GM23248 (cell line): ENCODE measurements around the gene GRID2. TPM values are rescaled to one million over a fixed set of nuclear protein-coding genes. Genes with fewer than 3 reads are reported as not detected.

Experiments used
- DNase-seq: peaks from one replicate; pipeline ENCODE4 v3.0.0-alpha.2; 2015
- H2AFZ ChIP-seq: fragments of 200-600 bp; sonication (generic); 2 replicates; pipeline ENCODE4 v1.6.1; 2016; ENCODE audit warnings: antibody characterized with exemption
- H3F3A ChIP-seq: fragments of 200-600 bp; sonication (generic); 2 replicates; pipeline ENCODE4 v1.6.1; 2016; ENCODE audit warnings: mild to moderate bottlenecking, antibody characterized with exemption, mixed run types; ENCODE audit not compliant: insufficient read depth
- H3K27ac ChIP-seq: fragments of 200-600 bp; sonication (generic); 2 replicates; pipeline ENCODE4 v1.5.1; 2016; ENCODE audit warnings: mild to moderate bottlenecking
- H3K27me3 ChIP-seq: fragments of 200-600 bp; sonication (generic); replicated peaks from 2 replicates; pipeline ENCODE4 v1.6.1; 2016; ENCODE audit warnings: mild to moderate bottlenecking; ENCODE audit not compliant: insufficient read depth
- H3K36me3 ChIP-seq: fragments of 200-600 bp; sonication (generic); 2 replicates; pipeline ENCODE4 v1.6.1; 2016; ENCODE audit warnings: low read depth, mild to moderate bottlenecking
- H3K4me1 ChIP-seq: fragments of 200-600 bp; sonication (generic); 2 replicates; pipeline ENCODE4 v1.6.1; 2016; ENCODE audit warnings: mild to moderate bottlenecking; ENCODE audit not compliant: insufficient read depth
- H3K4me2 ChIP-seq: fragments of 200-600 bp; sonication (generic); one replicate; pipeline ENCODE4 v1.6.1; 2016; ENCODE audit warnings: mild to moderate bottlenecking; ENCODE audit not compliant: unreplicated experiment
- H3K4me3 ChIP-seq: fragments of 200-600 bp; sonication (generic); 2 replicates; pipeline ENCODE4 v1.5.1; 2016; ENCODE audit warnings: mild to moderate bottlenecking
- H3K79me2 ChIP-seq: fragments of 200-600 bp; sonication (generic); 2 replicates; pipeline ENCODE4 v1.6.1; 2016; ENCODE audit warnings: mild to moderate bottlenecking; ENCODE audit not compliant: insufficient read depth
- H3K9ac ChIP-seq: fragments of 200-600 bp; sonication (generic); 2 replicates; pipeline ENCODE4 v1.6.1; 2016; ENCODE audit warnings: mild to moderate bottlenecking
- H3K9me2 ChIP-seq: fragments of 200-600 bp; sonication (generic); 2 replicates; pipeline ENCODE4 v1.6.1; 2016; ENCODE audit warnings: mixed run types, mild to moderate bottlenecking, moderate library complexity; ENCODE audit not compliant: insufficient read depth
- H3K9me3 ChIP-seq: fragments of 200-600 bp; sonication (generic); one replicate; pipeline ENCODE4 v1.6.1; 2017; ENCODE audit warnings: low read depth
- H4K20me1 ChIP-seq: fragments of 200-600 bp; sonication (generic); 2 replicates; pipeline ENCODE4 v1.6.0; 2016; ENCODE audit not compliant: insufficient read depth
- EZH2 ChIP-seq: fragments of 200-600 bp; sonication (generic); IDR thresholded peaks from 2 replicates; pipeline ENCODE4 v1.6.1; 2018; ENCODE audit warnings: antibody characterized with exemption, mild to moderate bottlenecking; ENCODE audit not compliant: insufficient read depth, poor library complexity, severe bottlenecking
- EZH2phosphoT487 ChIP-seq: fragments of 200-600 bp; sonication (generic); IDR thresholded peaks from 2 replicates; pipeline ENCODE4 v1.6.1; 2018; ENCODE audit warnings: antibody characterized with exemption, moderate library complexity, mild to moderate bottlenecking, low read depth; ENCODE audit not compliant: insufficient read depth
- WGBS, 2 experiments: methylation state at CpG; one replicate each; pipeline ENCODE4 v1.1.6; 2015 to 2017; ENCODE audit warnings: low lambda C conversion rate in 2 of 2, low coverage in 1 of 2; ENCODE audit errors: missing lambda C conversion rate in 2 of 2; 5-methylcytosine and 5-hydroxymethylcytosine counted together
- in situ Hi-C: fragments of 300-500 bp; cut with MboI; formaldehyde crosslinking; loops from 2 replicates; pipeline ENCODE4 v1.15.0; 2020
- polyA plus RNA-seq: library from polyadenylated mRNA; unstranded; fragments of >200 nt; fragmentation: Nextera tagmentation; extraction: Ambion mirVana; gene quantifications from 2 replicates; pipeline ENCODE4 v1.2.1, GENCODE V29; 2016
- total RNA-seq: library from RNA; depleted of rRNA; stranded (reverse); fragments of >200 nt; shearing (Covaris generic); gene quantifications from 2 replicates; pipeline ENCODE4 v1.2.3, GENCODE V29; 2014

Gene GRID2
- total and polyA plus RNA-seq, 2 experiments from 2014 or later, result not detected

DNA sequence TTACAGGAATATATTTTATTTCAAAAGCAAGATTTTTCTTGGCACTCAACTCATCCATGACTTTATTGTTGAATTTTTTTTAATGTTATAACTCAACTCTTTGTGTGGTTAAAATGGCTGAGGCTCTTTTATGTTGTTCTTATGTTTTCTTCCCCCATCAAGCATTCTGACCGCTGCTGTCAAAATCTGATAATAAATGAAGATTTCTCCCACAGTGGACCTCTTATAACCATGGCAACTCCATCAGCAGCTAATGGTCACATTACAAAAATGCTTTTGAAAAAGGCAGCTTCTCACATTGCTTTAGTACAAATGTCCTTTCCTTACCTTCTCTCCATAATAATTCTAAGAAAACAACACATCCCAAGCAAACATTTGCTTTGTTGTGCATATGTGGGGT lies 1428.7 kb downstream of the GRID2 start:
- H3K4me2 ChIP-seq, result no peak overlapping the region
- H2AFZ ChIP-seq, result no peak overlapping the region

DNA sequence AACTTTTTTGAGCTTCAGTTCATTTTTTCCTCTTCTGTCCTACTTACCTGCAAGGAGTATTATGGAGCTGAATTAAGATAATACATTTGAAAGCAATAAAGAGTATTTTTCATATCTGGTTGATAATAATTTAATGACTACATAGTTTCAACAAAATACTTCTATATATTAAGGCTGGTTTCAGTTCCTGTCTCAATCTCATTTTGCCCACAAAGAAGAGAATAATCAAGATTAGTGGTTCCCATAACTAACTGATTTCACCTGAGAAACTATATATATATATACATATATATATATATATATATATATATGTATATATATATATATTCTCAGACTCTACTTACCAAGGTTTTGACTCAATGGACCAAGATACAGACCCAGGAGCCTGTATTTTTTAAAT lies 1437.1 kb downstream of the GRID2 start:
- no peaks in the 10 kb centered on the region for H3K9me3 ChIP-seq
- no peak overlapping the region for H3K9ac ChIP-seq
- H3K4me3 ChIP-seq, result no peak overlapping the region
- H3K27me3 ChIP-seq, result no peaks in the 10 kb centered on the region
- in situ Hi-C loops, result no loop called here
- H3K79me2 ChIP-seq, result no peaks in the 10 kb centered on the region
- H3K9me2 ChIP-seq, result no peaks in the 10 kb centered on the region
- no peak overlapping the region for H2AFZ ChIP-seq
- H3F3A ChIP-seq, result no peaks in the 10 kb centered on the region
- H3K27ac ChIP-seq, result no peak overlapping the region
- H4K20me1 ChIP-seq, result no peaks in the 10 kb centered on the region
- DNase-seq, result no peak
- no peak overlapping the region for H3K4me2 ChIP-seq
- H3K36me3 ChIP-seq, result no peaks in the 10 kb centered on the region
- H3K4me1 ChIP-seq, result no peaks in the 10 kb centered on the region
- TF ChIP-seq EZH2 (no peak), EZH2phosphoT487 (no peak)

More for the DNA sequence above, 1428.7 kb downstream of the GRID2 start:
- in situ Hi-C loops, result no loop called here
- no peak for DNase-seq
- H3K9me2 ChIP-seq, result no peaks in the 10 kb centered on the region
- H3K27me3 ChIP-seq, result no peaks in the 10 kb centered on the region
- H3K9ac ChIP-seq, result no peak overlapping the region
- TF ChIP-seq EZH2phosphoT487, result no peak
- no peak for TF ChIP-seq EZH2
- H3K4me3 ChIP-seq, result no peak overlapping the region
- WGBS, 2 experiments, result 37 to 50% methylated on average over 1 of the region's 1 CpG
- no peaks in the 10 kb centered on the region for H3K36me3 ChIP-seq
- H3K4me1 ChIP-seq, result no peaks in the 10 kb centered on the region
- H3K27ac ChIP-seq, result no peak overlapping the region
- no peaks in the 10 kb centered on the region for H3K9me3 ChIP-seq
- no peaks in the 10 kb centered on the region for H3K79me2 ChIP-seq
- no peaks in the 10 kb centered on the region for H4K20me1 ChIP-seq
- H3F3A ChIP-seq, result no peaks in the 10 kb centered on the region

DNA sequence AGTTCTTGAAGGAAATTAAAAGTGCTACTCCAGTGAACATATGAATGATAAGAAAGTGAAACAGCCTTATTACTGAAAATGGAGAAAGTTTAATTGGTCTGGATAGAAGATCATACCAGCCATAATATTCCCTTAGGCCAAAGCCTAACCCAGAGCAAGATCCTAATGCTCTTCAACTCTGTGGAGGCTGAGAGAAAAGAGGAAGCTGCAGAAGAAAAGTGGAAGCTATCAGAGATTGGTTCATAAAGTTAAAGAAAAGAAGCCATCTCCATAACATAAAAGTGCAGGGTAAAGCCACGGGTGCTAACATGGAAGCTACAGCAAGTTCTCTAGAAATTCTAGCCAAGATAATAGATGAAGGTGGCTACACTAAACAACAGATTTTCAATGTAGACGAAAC lies 1439.3 kb downstream of the GRID2 start:
- H3F3A ChIP-seq, result no peaks in the 10 kb centered on the region
- H3K4me2 ChIP-seq, result no peak overlapping the region
- H3K36me3 ChIP-seq, result no peaks in the 10 kb centered on the region
- 26 to 28% methylated on average over 2 of the region's 2 CpGs for WGBS, 2 experiments
- no peaks in the 10 kb centered on the region for H3K9me2 ChIP-seq
- TF ChIP-seq EZH2phosphoT487 (no peak), EZH2 (no peak)
- H3K79me2 ChIP-seq, result no peaks in the 10 kb centered on the region
- in situ Hi-C loops, result no loop called here
- no peaks in the 10 kb centered on the region for H3K4me1 ChIP-seq
- no peaks in the 10 kb centered on the region for H3K9me3 ChIP-seq
- no peak overlapping the region for H3K9ac ChIP-seq
- no peaks in the 10 kb centered on the region for H4K20me1 ChIP-seq
- H3K27me3 ChIP-seq, result no peaks in the 10 kb centered on the region
- H3K4me3 ChIP-seq, result no peak overlapping the region
- H2AFZ ChIP-seq, result no peak overlapping the region
- no peak for DNase-seq
- H3K27ac ChIP-seq, result no peak overlapping the region

DNA sequence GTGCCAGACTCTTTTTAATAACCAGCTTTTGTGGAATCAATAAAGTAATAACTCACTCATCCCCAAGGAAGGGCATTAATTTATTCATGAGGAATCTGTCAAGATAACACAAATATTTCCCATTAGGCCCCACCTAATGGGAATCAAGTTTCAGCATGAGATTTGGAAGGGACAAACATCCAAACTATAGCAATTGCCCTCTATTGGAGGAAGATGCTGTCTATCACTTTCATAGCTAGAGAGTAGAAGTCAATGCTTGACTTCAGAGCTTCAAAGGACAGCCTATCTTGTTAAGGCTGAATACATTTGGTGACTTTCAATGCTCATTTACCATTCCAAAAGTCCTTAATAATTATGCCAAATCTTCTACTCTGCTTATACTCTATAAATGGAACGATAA lies 1439.9 kb downstream of the GRID2 start:
- Histone ChIP-seq H2AFZ (no peak overlapping the region), H3K9me3 (no peaks in the 10 kb centered on the region), H3K9me2 (no peaks in the 10 kb centered on the region), H3K4me3 (no peak overlapping the region), H4K20me1 (no peaks in the 10 kb centered on the region), H3K4me1 (no peaks in the 10 kb centered on the region), H3K9ac (no peak overlapping the region), H3K4me2 (no peak overlapping the region), H3K36me3 (no peaks in the 10 kb centered on the region), H3K79me2 (no peaks in the 10 kb centered on the region), H3K27ac (no peak overlapping the region), H3K27me3 (no peaks in the 10 kb centered on the region), H3F3A (no peaks in the 10 kb centered on the region)
- 52 to 53% methylated on average over 1 of the region's 1 CpG for WGBS, 2 experiments
- TF ChIP-seq EZH2 (no peak), EZH2phosphoT487 (no peak)
- DNase-seq, result no peak
- in situ Hi-C loops, result no loop called here

DNA sequence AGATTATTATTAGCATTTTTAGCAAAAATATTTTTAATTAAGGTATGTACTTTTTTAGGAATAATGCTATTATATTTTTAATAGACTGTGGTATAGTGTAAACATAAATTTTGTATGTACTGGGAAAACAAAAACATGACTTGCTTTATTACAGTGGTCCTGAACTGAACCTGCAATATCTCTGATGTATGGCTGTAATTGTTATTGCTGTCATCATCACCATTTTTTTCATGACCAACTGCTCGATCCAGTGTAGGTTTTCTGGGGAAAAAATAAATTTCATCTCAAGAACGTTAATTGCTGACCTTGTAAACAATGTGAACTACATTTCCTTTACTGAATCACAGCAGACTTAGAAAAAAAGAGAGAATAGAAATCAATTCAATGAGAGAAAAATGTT lies 1441.2 kb downstream of the GRID2 start:
- H3K79me2 ChIP-seq, result no peaks in the 10 kb centered on the region
- no peaks in the 10 kb centered on the region for H3K36me3 ChIP-seq
- no peak overlapping the region for H3K4me3 ChIP-seq
- in situ Hi-C loops, result no loop called here
- no peaks in the 10 kb centered on the region for H3K4me1 ChIP-seq
- H3K27ac ChIP-seq, result no peak overlapping the region
- no peak for TF ChIP-seq EZH2phosphoT487
- no peak for TF ChIP-seq EZH2
- WGBS, 2 experiments, result 13 to 22% methylated on average over 2 of the region's 2 CpGs
- H3F3A ChIP-seq, result no peaks in the 10 kb centered on the region
- H3K4me2 ChIP-seq, result no peak overlapping the region
- H4K20me1 ChIP-seq, result no peaks in the 10 kb centered on the region
- no peaks in the 10 kb centered on the region for H3K9me3 ChIP-seq
- no peak overlapping the region for H3K9ac ChIP-seq
- H3K27me3 ChIP-seq, result no peaks in the 10 kb centered on the region
- no peaks in the 10 kb centered on the region for H3K9me2 ChIP-seq
- H2AFZ ChIP-seq, result no peak overlapping the region
- DNase-seq, result no peak
